ENCODE results near the gene PTGIR. TPM values are rescaled to one million over a fixed set of nuclear protein-coding genes. Genes with fewer than 3 reads are reported as not detected.
A peak's percentile ranks its signal among the peaks of the same experiment; 100 is the strongest.

PTGIR gene
- total RNA-seq, 4 donors from 2014 or later, result 0.55 to 2.4 (median 2.2) TPM; not detected in 1

DNA sequence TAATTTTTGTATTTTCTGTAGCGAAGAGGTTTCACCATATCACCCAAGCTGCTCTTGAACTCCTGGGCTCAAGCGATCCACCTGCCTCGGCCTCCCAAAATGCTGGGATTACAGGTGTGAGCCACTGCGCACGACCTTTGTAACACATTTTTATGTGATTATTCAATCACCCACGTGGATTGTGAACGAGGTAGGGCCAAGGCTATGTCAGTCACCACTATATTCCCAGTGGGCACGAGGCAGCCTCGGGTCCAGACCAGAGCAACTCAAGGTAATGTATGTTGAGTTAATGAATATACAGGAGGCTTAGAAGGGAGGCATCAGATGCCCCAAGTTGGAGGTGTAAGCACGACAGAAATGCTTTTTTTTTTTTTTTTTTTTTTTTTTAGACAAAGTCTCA lies 8.9 kb downstream of the PTGIR start:
- intact Hi-C loops (cut with DNase I; ENCODE audit: low total_unique reads), result loop anchor here (2.0 kb wide), 1 partner anchor 47 kb away; no protein-coding TSS in a partner anchor
- no peak for DNase-seq

DNA sequence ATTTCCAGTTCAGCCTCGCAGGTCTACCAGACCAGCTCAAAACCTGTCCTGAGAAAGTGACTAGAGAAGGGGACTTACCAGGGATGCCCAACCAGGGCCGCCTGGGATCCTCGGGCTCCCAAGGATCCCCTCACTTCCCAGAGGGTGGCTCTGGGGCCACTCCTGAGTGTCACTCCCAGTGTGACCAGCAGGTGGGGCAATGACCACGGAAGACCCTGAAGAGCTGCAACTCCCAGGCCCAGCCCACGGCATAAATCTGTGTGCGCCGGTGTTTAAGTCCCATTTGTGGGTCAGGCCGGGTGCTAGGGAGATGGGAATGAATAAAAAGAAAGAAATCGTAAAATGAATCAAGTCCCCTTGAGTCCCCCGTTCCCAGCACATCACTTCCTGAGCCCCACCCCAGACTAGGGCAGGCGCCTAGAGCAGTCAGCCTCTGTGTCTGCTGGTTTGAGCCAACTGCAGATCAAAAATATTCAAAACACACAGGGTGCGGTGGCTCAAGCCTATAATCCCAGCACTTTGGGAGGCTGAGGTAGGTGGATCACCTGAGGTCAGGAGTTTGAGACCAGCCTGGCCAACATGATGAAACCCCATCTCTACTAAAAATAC lies 10.7 kb downstream of the PTGIR start:
- H3K4me3 ChIP-seq, result no peak overlapping the region
- intact Hi-C loops (cut with DNase I; ENCODE audit: low total_unique reads), result loop anchor here (2.0 kb wide), 1 partner anchor 49 kb away; no protein-coding TSS in a partner anchor
- TF ChIP-seq, protein P1, sequence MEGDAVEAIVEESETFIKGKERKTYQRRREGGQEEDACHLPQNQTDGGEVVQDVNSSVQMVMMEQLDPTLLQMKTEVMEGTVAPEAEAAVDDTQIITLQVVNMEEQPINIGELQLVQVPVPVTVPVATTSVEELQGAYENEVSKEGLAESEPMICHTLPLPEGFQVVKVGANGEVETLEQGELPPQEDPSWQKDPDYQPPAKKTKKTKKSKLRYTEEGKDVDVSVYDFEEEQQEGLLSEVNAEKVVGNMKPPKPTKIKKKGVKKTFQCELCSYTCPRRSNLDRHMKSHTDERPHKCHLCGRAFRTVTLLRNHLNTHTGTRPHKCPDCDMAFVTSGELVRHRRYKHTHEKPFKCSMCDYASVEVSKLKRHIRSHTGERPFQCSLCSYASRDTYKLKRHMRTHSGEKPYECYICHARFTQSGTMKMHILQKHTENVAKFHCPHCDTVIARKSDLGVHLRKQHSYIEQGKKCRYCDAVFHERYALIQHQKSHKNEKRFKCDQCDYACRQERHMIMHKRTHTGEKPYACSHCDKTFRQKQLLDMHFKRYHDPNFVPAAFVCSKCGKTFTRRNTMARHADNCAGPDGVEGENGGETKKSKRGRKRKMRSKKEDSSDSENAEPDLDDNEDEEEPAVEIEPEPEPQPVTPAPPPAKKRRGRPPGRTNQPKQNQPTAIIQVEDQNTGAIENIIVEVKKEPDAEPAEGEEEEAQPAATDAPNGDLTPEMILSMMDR (IDR thresholded peaks at IDR 0.05), result peak; percentile 86 to 91 (median 89)
- TF ChIP-seq POLR2A (IDR thresholded peaks at IDR 0.05), result no peak
- in situ Hi-C loops (cut with MboI; ENCODE audit: low pct_ligation_motif_present in 1 of 4, low pct_unique_long_range_greater_than_20kb in 1 of 4, low sequenced_read_pairs in 3 of 4), result loop anchor here in 1 of 4 donors (5.0 kb wide), 1 partner anchor 48 kb away; the partner anchor contains the start of gene DACT3
- H3K36me3 ChIP-seq, result peaks cover 0 to 8% (median 3%) of the 10 kb centered on the region in 4 donors
- H3K4me1 ChIP-seq, result peaks cover 0 to 42% (median 4%) of the 10 kb centered on the region in 4 donors
- H3K27ac ChIP-seq, result no peak overlapping the region
- DNase-seq, result peak; percentile 88
- 0 to 8% methylated on average over 1 to 12 of the region's 12 CpGs for WGBS, 2 donors (ENCODE audit: low coverage in 1 of 2)
- H3K27me3 ChIP-seq, result no peaks in the 10 kb centered on the region
- no peaks in the 10 kb centered on the region for H3K9me3 ChIP-seq

More for the DNA sequence above, 8.9 kb downstream of the PTGIR start:
- Histone ChIP-seq H3K36me3 (no peaks in the 10 kb centered on the region), H3K4me3 (no peak overlapping the region), H3K9me3 (no peaks in the 10 kb centered on the region), H3K27me3 (no peaks in the 10 kb centered on the region), H3K4me1 (peaks cover 13 to 56% (median 17%) of the 10 kb centered on the region in 4 donors), H3K27ac (no peak overlapping the region)
- WGBS, 2 donors (ENCODE audit: low coverage in 1 of 2), result 75 to 79% methylated on average over 4 to 10 of the region's 10 CpGs
- in situ Hi-C loops (cut with MboI; ENCODE audit: low pct_ligation_motif_present in 1 of 4, low pct_unique_long_range_greater_than_20kb in 1 of 4, low sequenced_read_pairs in 3 of 4), result loop anchor here in 2 of 4 donors (5.0 kb wide), 2 partner anchors 46 to 51 kb away; partner anchors contain the start of gene DACT3 (in 1 of the 2)
- no peak for TF ChIP-seq EP300 (IDR thresholded peaks at IDR 0.05; ENCODE audit: low read depth)
- TF ChIP-seq POLR2AphosphoS5 (IDR thresholded peaks at IDR 0.05), result no peak
- no peak for TF ChIP-seq POLR2A (IDR thresholded peaks at IDR 0.05)

DNA sequence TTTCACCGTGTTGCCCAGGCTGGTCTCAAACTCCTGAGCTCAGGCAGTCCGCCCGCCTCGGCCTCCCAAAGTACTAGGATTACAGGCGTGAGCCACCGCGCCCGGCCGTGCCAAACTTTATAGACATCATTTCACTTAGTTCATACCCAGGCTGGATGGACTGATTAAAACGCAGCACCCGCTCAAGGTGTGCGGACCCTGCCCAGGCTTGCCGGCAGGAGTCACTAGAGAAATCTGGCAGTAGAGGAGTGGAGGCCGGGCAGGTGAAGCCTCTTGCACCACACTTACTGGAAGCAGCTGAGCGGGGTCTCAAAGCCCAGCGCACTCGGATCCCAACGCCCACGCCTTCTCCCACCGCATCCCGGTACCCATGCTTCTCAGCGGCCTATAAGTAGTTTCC lies 11.4 kb downstream of the PTGIR start:
- Histone ChIP-seq H3K4me1 (peaks cover 0 to 36% (median 4%) of the 10 kb centered on the region in 4 donors), H3K27me3 (no peaks in the 10 kb centered on the region), H3K27ac (no peak overlapping the region), H3K36me3 (peaks cover 0 to 15% (median 7%) of the 10 kb centered on the region in 4 donors), H3K4me3 (no peak overlapping the region), H3K9me3 (no peaks in the 10 kb centered on the region)
- TF ChIP-seq POLR2A (IDR thresholded peaks at IDR 0.05), result no peak
- in situ Hi-C loops (cut with MboI; ENCODE audit: low pct_ligation_motif_present in 1 of 4, low pct_unique_long_range_greater_than_20kb in 1 of 4, low sequenced_read_pairs in 3 of 4), result loop anchor here in 1 of 4 donors (5.0 kb wide), 1 partner anchor 49 kb away; the partner anchor contains the start of gene DACT3
- no peak for DNase-seq
- intact Hi-C loops (cut with DNase I; ENCODE audit: low total_unique reads), result no loop called here
- 80 to 84% methylated on average over 12 to 22 of the region's 22 CpGs for WGBS, 2 donors (ENCODE audit: low coverage in 1 of 2)

DNA sequence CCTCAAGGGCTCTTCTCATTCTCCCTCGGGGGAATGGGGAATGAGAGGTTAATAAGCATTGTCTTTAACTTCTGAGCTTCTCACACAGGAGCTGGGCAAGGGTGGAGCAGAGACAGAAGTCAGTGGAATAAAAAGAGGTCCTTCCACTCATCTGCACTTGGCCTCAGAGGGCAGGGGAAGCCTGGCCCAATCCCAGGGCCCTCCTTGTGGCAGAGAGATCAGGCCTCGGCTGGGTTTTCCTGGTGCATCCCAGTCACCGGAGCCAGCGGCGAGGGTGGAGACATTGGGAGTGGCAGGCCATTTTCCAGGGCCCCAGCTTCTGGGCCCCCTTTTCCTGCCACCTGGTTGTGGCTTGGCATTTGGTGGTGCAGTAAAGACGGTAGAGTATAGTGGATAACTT lies 13.1 kb downstream of the PTGIR start:
- no peak for DNase-seq
- H3K4me3 ChIP-seq, result no peak overlapping the region
- TF ChIP-seq, protein P1 (IDR thresholded peaks at IDR 0.05), result no peak
- TF ChIP-seq EP300 (IDR thresholded peaks at IDR 0.05; ENCODE audit: low read depth) (no peak), POLR2A (IDR thresholded peaks at IDR 0.05) (no peak), POLR2AphosphoS5 (IDR thresholded peaks at IDR 0.05) (no peak)
- in situ Hi-C loops (cut with MboI; ENCODE audit: low pct_ligation_motif_present in 1 of 4, low pct_unique_long_range_greater_than_20kb in 1 of 4, low sequenced_read_pairs in 3 of 4), result loop anchor here in 1 of 4 donors (5.0 kb wide), 1 partner anchor 51 kb away; the partner anchor contains the start of gene DACT3
- H3K9me3 ChIP-seq, result no peaks in the 10 kb centered on the region
- intact Hi-C loops (cut with DNase I; ENCODE audit: low total_unique reads), result no loop called here
- no peak overlapping the region for H3K27ac ChIP-seq
- peaks cover 0 to 32% (median 13%) of the 10 kb centered on the region in 4 donors for H3K36me3 ChIP-seq
- peaks cover 0 to 23% (median 4%) of the 10 kb centered on the region in 4 donors for H3K4me1 ChIP-seq
- no peaks in the 10 kb centered on the region for H3K27me3 ChIP-seq
- WGBS, 2 donors (ENCODE audit: low coverage in 1 of 2), result 56% methylated on average over 6 of the region's 6 CpGs; no CpG with 5 or more reads in 1 of the 2 donors

Data from transverse colon (tissue), 4 donors.